Fibroblast of skin of left quadriceps (primary cell): ENCODE data around the gene EIF1AD.
"Not testable (repeated sequence)": the region's sequence is repeated elsewhere in the genome, so short reads cannot be mapped to it uniquely, and the experiment has no call there.

Source experiments
- DNase-seq, 2 experiments: peaks; one replicate each; pipeline ENCODE4 v3.0.0-alpha.2; 2013; ENCODE audit warnings: low read depth in 2 of 2

EIF1AD gene, protein sequence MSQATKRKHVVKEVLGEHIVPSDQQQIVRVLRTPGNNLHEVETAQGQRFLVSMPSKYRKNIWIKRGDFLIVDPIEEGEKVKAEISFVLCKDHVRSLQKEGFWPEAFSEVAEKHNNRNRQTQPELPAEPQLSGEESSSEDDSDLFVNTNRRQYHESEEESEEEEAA

DNA sequence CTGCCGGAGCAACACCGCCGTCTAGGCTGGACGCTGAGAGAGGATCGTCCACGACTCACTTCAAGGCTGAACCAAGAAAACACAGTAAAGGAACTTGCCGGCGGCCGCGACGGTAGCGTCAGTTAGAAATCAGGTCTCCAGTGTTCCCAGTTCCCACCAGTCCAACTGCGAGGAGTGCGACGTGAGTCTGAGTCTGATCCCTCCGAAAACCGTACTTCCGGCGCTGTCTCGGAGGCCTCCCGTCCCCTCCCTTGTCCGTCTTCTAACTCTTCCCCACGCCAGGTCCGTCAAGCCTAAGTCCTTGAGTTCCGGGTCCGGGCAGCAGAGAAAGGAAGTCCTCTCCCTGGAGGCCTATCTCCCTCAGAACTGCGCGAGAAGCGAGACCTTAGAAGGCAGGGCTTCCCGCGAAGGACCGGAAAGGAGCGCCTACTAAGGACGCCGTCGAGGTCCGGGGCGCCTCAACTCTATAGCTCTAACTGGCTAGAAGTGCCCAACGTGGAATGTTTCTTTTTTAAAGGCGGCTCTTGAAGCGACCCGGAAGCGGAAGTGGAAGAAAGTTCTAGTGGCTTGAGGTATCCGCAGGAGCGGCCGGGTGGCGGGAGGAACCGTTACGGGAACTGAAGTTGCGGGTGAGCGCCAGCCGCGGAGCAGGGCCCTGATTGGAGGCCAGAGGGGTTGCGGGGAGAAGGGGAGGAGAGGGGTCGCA lies at the start of gene EIF1AD, which contains the start of gene BANF1:
TSS of gene EIF1AD (minus strand) at position 216 of the 706 bp plus-strand sequence. CDS start 1,768 bp downstream, outside the sequence.
TSS of gene BANF1 (plus strand) at position 562 of the 706 bp plus-strand sequence. CDS start 748 bp downstream, outside the sequence.
- DNase-seq, result peak; percentile 94

- DNase-seq, result no peak
Measured at GRCh38 chr11:66051371-66051765, 49.4 kb upstream of the EIF1AD start.

GRCh38 chr11:66050581-66051231 lies 48.7 kb upstream of the EIF1AD start:
- no peak for DNase-seq

DNA sequence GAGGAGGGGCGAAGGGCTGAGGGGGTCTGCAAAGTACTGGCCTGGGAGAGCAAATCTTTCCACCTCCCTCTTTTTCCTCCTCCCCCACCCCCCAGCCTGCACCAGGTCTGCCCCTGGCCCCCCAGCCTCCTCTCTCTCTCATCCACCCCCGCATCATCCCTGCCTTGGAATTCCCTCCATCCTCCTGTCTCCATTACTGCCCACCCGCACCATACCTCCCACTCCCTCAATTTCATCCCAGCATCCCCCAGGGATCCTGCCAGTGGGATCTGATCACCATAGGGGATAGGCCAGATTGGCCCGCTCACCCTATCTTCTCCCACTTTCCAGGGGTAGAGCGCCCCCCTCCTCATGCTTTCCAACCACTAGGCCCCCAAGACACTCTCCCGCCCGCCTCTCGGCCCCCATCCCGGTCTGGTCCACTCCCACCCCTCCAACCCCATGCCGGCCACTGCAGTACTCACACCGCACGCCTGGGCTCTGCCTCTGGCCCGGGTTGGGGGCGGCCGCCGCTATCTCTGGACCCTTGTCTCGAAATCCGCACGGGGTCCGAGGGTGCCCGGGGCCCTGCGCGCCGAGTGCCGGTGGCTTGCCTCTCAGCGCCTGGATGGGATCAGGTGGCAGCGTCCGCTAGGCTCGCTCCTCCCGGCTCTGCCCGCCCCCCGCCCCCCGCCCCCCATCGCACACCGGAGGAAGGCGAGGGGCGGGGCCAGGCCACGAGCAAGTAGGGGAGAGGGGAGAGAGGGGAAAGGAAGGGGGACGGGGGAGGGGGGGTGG lies 46.8 kb upstream of the EIF1AD start, which contains the start of gene GAL3ST3:
TSS of gene GAL3ST3 (minus strand) at position 615 of the 777 bp plus-strand sequence. CDS start 3,746 bp downstream, outside the sequence.
- DNase-seq, result no peak

GRCh38 chr11:66047541-66048365 lies 45.8 kb upstream of the EIF1AD start:
- no peak for DNase-seq

DNA sequence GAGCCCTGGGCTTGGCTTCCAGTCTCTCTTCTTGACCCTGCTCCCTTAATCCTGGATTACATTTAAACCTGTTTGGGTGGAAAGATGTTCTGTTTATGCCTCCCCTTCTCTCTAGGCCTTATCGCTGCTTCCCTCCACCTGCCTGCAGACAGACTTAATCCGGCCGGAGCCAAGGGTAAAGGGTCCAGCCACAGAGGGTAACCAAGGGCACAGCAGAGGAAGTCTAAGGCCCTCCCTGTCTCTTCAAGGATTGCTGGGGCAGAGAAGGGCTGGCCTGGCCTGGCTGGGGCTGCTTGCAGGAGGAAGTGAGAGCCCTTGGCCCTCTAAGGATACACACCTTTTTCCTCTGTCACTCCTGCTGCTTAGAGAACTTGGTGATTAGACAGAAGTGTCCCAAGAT lies 44.9 kb upstream of the EIF1AD start:
- no peak for DNase-seq

- peak in 1 of 2 experiments; percentile 30 for DNase-seq
Measured at GRCh38 chr11:66045177-66045639, 43.3 kb upstream of the EIF1AD start.

DNA sequence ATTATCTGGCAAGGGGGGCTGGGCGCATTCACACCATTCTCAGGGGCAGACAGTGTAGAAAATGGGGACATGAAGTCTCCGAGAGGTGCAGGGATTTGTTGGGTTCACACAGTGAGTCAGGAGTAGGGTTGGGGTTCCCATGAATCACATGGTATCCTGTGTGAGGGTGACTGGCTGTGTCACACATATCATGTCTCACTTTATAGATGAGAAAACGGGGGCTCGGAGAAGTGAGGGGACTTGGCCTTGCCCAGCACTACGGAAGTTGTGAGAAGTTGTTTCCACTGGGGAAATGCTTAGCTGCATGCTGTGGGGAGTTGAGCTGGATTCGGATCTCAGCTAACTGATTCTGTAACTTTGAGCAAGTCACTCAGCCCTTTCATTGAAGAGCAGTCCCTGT lies 42.8 kb upstream of the EIF1AD start:
- no peak for DNase-seq

DNA sequence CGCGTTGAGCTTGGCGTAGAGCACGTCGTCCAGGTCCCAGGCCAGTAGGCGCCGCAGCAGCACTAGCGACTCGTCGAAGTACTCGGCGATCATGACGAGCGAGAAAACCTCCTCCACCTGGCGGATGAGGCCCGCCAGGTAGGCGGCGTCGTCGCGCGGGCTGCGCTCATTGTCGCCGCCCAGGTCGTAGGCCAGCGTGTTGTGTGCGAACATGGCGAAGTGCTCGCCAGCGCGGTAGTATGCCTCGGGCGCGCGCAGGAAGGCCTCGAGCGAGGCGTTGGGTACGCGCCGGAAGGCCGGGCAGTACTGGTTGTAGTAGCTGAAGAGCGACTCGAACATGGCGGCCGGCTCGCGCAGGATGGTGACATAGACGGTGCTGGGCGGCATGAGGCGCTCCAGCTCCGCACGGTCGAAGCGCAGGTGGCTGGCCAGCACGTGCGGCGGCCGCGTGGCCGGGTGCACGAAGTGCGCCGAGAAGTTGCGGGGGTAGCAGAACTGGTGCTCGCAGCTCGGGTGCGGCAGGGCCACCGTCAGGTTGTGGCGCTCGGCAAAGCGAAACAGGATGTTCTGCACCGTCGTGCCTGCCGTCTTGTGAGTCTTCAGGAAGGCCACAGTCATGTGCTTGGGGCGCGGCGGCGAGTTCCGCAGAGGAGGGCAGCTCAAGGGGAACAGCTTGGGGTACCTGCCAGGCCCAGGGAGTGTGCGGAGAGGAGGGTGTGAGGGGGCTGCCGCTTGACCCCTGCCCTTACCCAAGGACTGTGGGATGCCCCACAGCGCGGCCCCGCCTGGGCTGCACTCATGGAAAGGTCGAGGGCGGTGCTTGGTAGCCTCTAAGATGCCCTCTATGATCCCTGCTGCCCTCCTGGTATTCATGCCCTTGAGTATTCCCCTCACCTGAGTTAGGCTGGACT lies 41.3 kb upstream of the EIF1AD start:
- no peak for DNase-seq

DNA sequence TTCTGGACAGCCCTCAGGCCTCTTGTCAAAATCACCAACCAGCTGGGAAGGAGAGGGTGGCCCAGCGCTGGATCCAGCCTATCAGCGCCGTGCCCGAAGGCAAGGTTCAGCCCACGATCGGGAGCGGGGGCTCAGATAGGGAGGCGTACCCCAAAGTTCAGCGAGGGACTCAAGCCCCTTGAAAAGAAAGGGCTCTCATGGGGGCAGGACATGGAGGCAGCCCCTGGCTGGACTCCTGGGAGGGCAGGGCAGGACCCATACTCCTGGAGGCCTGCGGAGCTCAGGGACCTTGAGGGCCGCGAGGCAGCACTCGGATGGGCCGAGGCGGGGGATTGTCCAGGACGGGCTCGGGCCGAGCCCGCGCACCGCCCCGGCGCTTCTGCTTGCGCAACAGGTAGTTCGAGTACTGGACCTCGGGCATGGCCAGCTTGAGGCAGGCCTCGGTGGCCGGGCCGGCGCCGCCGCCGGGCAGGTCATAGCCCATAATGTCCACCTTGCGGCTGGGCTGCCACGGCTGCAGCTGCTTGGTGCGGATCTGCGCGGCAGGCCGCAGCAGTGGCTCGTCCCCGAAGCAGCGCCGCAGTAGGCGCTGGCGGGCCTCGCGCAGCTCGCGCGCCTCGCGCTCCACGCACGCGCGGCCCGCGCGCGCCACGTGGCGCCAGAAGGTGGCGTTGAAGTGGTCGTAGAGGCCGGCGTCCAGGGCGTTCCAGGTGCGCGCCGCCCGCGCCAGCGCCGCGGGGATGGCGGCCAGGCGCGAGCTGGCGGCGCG lies 40.5 kb upstream of the EIF1AD start:
- DNase-seq, result no peak

GRCh38 chr11:66039765-66040164 lies 37.8 kb upstream of the EIF1AD start:
- no peak for DNase-seq

DNA sequence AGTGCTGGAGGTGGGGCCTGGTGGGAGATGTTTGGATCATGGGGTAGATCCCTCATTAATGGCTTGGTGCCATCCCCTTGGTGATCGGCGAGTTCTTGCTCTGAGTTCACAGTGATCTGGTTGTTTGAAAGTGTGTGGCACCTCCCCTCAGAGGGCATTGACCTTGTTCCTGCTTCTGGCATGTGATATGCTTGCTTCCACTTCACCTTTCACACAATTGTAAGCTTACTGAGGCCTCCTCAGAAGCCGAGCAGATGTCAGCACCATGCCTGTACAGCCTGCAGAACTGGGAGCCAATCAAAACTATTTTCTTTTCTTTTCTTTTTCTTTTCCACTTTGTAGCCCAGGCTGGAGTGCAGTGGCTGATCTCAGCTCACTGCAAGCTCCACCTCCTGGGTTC lies 35.4 kb upstream of the EIF1AD start:
- no peak for DNase-seq

DNA sequence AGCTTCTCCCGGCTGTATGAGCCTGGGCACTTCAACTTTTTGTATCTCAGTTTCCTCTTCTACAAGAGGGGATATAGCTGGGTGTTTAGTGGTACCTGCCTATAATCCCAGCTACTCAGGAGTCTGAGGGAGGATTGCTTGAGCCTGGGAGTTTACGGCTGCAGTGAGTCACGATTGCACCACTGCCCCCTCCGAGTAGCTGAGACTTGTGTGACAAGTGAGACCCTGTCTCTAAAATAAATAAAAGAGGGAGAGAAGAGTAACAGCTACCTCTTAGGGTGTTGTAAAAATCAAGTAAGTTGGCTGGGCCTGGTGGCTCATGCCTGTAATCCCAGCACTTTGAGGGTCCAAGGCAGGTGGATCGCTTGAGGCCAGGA lies 34.4 kb upstream of the EIF1AD start:
- DNase-seq, result no peak

DNA sequence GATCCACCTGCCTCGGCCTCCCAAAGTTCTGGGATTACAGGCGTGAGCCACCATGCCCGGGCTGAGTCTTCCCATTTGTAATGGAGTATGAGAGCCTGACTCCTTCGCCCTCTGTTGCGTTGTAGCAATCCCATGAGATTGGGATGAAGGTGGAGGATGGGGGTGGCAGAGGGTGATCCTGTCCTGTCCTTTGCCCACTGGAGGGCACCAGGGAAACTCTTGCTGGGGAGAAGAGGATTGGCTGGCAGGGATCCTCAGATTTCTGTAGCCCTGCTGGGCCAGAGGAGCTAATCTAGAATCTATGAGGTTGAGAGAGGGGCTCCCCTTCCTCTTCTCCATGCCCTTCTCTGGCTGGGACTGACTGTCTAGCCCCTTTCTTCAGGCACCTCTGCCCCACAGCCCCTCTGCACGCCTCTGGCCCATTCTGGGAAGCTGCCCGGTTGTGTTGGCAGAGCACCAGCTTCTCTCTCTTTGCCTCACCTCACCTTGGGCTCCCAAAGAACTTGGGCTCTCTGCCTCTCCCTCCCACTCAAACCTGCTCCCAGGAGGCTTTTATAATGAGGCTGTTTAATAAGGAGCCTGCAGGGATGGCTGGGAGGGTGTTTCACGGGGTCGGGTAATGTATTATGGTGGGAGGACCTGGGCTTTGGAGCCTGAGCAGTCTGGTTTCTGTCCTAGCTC lies 33.8 kb upstream of the EIF1AD start:
- DNase-seq, result no peak

GRCh38 chr11:66032957-66033735 lies 31.2 kb upstream of the EIF1AD start:
- DNase-seq, result no peak

DNA sequence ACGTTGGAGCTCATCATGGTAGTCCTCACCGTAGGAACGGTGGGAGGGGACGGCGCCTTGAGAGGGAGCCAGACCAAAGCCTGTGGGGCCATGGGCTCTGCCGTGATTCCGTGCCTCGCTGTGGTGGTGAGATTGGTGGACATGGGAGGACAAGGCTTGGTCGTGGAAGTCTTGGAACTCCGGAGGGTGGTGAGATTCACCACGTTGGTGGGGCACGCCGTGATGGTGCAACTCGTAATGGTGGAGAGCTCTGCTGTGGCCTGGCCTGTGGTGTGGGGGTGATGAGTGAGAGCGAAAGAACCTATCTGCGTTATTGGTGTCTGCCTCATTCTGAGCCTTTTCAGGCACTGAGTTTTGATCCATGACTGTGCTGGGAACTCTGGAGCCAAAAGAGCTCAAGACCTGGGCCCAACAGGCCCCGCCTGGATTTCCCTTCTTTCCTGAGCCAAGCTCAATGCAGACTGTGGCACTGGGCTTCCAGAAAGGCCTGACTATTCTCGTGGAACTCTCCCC lies 24.1 kb upstream of the EIF1AD start, which contains the start of gene CATSPER1:
TSS of gene CATSPER1 (minus strand) at position 463 of the 513 bp plus-strand sequence. CDS start at position 363, 100 bp downstream.
- DNase-seq, result no peak

DNA sequence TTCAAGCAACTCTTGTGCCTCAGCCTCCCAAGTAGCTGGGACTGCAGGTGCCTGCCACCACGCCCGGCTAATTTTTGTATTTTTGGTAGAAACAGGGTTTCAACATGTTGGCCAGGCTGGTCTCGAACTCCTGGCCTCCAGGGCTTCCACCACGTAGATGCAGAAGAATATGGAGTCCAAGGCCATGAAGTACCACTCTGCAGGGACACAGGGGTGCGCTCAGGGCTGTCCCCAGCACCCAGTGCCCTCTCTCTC lies 21.2 kb upstream of the EIF1AD start:
- DNase-seq, result not testable (repeated sequence)
